GM10266 (cell line): ENCODE results near the gene GRB14.
"Not testable (repeated sequence)": the region's sequence is repeated elsewhere in the genome, so short reads cannot be mapped to it uniquely, and the experiment has no call there.

Experiments used
- DNase-seq: peaks from one replicate; pipeline ENCODE4 v3.0.0; 2012; ENCODE audit errors: extremely low spot score
- TF ChIP-seq, protein P1 (sequence below): IDR thresholded peaks from 2 replicates; pipeline ENCODE4 v1.5.1; 2012; ENCODE audit warnings: mild to moderate bottlenecking, low read depth; ENCODE audit not compliant: control insufficient read depth, insufficient read depth; ENCODE audit errors: missing control alignments

Gene GRB14

DNA sequence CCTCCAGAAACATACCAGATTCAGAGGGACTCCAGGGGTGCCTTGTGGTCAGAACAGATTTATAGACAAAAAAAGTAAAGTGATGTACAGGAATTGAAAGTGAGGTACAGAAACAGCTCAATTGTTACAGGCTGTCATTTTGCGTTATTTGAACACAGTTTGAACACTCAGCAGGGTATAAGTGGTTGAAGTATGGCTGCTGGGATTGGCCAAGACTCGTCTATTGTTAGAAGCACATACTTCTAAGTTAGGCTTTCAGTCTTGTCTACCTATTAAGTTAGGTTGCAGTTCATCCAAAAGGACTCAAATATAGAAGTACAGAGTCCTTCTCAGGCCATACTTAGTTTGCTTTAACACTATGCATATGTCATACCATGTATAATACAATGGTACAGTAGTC lies 21.0 kb upstream of the GRB14 start:
- DNase-seq: no peak
- TF ChIP-seq, protein P1, sequence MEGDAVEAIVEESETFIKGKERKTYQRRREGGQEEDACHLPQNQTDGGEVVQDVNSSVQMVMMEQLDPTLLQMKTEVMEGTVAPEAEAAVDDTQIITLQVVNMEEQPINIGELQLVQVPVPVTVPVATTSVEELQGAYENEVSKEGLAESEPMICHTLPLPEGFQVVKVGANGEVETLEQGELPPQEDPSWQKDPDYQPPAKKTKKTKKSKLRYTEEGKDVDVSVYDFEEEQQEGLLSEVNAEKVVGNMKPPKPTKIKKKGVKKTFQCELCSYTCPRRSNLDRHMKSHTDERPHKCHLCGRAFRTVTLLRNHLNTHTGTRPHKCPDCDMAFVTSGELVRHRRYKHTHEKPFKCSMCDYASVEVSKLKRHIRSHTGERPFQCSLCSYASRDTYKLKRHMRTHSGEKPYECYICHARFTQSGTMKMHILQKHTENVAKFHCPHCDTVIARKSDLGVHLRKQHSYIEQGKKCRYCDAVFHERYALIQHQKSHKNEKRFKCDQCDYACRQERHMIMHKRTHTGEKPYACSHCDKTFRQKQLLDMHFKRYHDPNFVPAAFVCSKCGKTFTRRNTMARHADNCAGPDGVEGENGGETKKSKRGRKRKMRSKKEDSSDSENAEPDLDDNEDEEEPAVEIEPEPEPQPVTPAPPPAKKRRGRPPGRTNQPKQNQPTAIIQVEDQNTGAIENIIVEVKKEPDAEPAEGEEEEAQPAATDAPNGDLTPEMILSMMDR: no peak

DNA sequence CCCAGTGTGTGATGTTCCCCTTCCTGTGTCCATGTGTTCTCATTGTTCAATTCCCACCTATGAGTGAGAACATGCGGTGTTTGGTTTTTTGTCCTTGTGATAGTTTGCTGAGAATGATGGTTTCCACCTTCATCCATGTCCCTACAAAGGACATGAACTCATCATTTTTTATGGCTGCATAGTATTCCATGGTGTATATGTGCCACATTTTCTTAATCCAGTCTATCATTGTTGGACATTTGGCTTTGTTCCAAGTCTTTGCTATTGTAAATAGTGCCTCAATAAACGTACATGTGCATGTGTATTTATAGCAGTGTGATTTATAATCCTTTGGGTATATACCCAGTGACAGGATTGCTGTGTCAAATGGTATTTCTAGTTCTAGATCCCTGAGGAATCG lies 7.0 kb upstream of the GRB14 start:
- DNase-seq: not testable (repeated sequence)

DNA sequence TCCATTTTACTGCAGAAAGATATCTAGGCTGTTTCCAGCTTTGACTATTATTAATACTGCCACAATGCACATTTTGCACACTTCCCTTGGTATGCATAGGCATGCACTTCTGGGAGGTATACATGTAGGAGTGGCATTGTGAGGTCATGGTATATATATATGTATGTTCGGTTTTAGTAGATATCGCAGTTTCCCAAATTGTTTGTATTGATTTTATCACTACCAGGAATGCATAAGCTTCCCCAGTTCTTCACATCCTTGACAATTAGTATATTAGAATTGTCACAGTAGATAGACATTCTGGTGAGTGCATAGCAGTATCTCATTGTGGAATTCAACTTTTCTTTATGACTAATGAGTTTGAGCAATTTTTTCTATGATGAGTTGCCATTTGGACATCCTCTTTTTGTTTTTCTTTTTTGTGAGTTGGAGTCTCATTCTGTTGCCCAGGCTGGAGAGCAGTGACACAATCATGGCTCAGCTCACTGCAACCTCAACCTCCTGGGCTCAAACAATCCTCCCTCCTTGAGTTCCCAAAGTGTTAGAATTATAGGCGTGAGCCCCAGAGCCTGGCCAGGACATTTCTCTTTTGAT lies 4.2 kb upstream of the GRB14 start:
- TF ChIP-seq, protein P1: no peak
- no peak for DNase-seq

GRCh38 chr2:164624316-164624715 lies 3.0 kb upstream of the GRB14 start:
- no peak for DNase-seq

DNA sequence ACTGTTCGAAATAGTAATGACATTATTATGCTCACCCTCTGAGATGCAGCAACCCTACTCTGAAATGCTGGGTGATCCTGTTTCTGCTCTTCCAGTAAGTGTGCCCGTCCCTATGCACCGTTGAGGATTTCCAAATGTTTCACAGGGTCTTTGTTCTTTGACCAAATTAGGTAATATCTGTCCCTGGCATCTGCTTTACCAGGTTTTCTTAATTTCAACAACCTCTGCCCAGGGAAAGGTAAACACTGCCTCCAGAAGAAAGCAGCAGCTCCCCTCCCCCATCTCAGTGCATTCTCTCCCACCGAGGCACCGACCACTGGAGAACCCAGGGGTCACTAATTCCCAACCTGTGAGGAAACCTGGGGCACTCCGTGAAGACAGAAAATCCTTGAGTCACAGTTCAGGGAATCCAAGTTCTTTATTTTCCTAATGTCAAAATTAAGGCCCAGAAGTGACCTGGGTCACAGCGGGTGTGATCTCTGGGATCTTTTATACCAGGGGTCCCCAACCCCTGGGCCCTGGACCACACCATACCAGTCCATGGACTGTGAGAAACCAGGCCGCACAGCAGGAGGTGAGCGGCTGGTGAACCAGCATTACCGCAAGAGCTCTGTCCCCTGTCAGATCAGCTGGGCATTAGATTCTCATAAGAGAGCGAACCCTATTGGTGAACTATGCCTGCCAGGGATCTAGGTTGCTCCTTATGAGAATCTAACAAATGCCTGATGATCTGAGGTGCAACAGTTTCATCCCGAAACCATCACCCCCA lies 1.2 kb upstream of the GRB14 start:
- TF ChIP-seq, protein P1: no peak
- DNase-seq: no peak

More at GRCh38 chr2:164624316-164624715, 3.0 kb upstream of the GRB14 start:
- TF ChIP-seq, protein P1: no peak

GRCh38 chr2:164621764-164622105 lies 453 bp upstream of the GRB14 start:
- peak; percentile 28 for DNase-seq
- TF ChIP-seq, protein P1: no peak

- DNase-seq: no peak
- TF ChIP-seq, protein P1: no peak
These were observed 825 bp downstream of the GRB14 start for GRCh38 chr2:164620457-164620856.
